HepG2 (cell line): Measurements from ENCODE around the gene CLDN5. TPM values are rescaled to one million over a fixed set of nuclear protein-coding genes. Genes with fewer than 3 reads are reported as not detected.

Source experiments
- ATM ChIP-seq: fragments of 450-650 bp; IDR thresholded peaks from 2 replicates; pipeline ENCODE4 v1.7.1; 2017; ENCODE audit warnings: mild to moderate bottlenecking, borderline replicate concordance
- CBX5 ChIP-seq: sonication (generic); formaldehyde crosslinking; IDR thresholded peaks from 2 replicates; pipeline ENCODE4 v1.4.0; 2020; ENCODE audit warnings: missing genetic modification reagents, borderline replicate concordance
- HNF4G ChIP-seq, 2 experiments: sonication (generic) in 1 of 2; formaldehyde crosslinking in 1 of 2; IDR thresholded peaks; 2 replicates each; pipeline versions ENCODE4 v1.4.0 to v1.6.1; 2011 to 2020; ENCODE audit warnings: borderline replicate concordance in 2 of 2, low read depth in 2 of 2, mild to moderate bottlenecking in 2 of 2, low read length in 1 of 2, missing genetic modification reagents in 1 of 2, moderate library complexity in 1 of 2
- NFIC ChIP-seq: IDR thresholded peaks from 2 replicates; pipeline ENCODE4 v1.6.1; 2012; ENCODE audit warnings: mild to moderate bottlenecking, low read length, inconsistent platforms
- NFKBIZ ChIP-seq: IDR thresholded peaks from 2 replicates; pipeline ENCODE4 v1.6.1; 2018; ENCODE audit warnings: missing genetic modification reagents, missing compliant biosample characterization
- RBM22 ChIP-seq: fragments of 200-400 bp; formaldehyde crosslinking; optimal IDR thresholded peaks from 2 replicates; pipeline ENCODE3; 2017; ENCODE audit warnings: mild to moderate bottlenecking, low read length, moderate library complexity
- REL ChIP-seq: sonication (generic); formaldehyde crosslinking; conservative IDR thresholded peaks from 2 replicates; pipeline ENCODE4 v1.8.0; 2022; ENCODE audit warnings: mild to moderate bottlenecking, missing genetic modification reagents, moderate library complexity
- SAFB2 ChIP-seq: sonication (generic); formaldehyde crosslinking; IDR thresholded peaks from 2 replicates; pipeline ENCODE4 v1.5.1; 2020; ENCODE audit warnings: missing genetic modification reagents, low read depth, mild to moderate bottlenecking, borderline replicate concordance
- SALL1 ChIP-seq: sonication (generic); formaldehyde crosslinking; IDR thresholded peaks from 2 replicates; pipeline ENCODE4 v1.8.0; 2022; ENCODE audit warnings: mild to moderate bottlenecking, missing genetic modification reagents
- SATB2 ChIP-seq: sonication (generic); formaldehyde crosslinking; IDR thresholded peaks from 2 replicates; pipeline ENCODE4 v1.5.0; 2020; ENCODE audit warnings: missing genetic modification reagents
- SSRP1 ChIP-seq: IDR thresholded peaks from 2 replicates; pipeline ENCODE4 v1.6.1; 2016; ENCODE audit warnings: control low read depth
- TBX2 ChIP-seq: sonication (generic); formaldehyde crosslinking; IDR thresholded peaks from 2 replicates; pipeline ENCODE4 v1.5.0; 2020; ENCODE audit warnings: missing genetic modification reagents, mild to moderate bottlenecking, borderline replicate concordance
- ZBTB7A ChIP-seq: sonication (generic); formaldehyde crosslinking; IDR thresholded peaks from 2 replicates; pipeline ENCODE4 v1.8.0; 2022; ENCODE audit warnings: mild to moderate bottlenecking, missing genetic modification reagents
- ZFP37 ChIP-seq: sonication (generic); formaldehyde crosslinking; IDR thresholded peaks from 2 replicates; pipeline ENCODE4 v1.4.0; 2020; ENCODE audit warnings: missing genetic modification reagents, borderline replicate concordance
- ZFP90 ChIP-seq: sonication (generic); formaldehyde crosslinking; IDR thresholded peaks from 2 replicates; pipeline ENCODE4 v1.8.0; 2022; ENCODE audit warnings: missing genetic modification reagents, mild to moderate bottlenecking, inconsistent platforms, borderline replicate concordance
- ZNF121 ChIP-seq: sonication (generic); formaldehyde crosslinking; IDR thresholded peaks from 2 replicates; pipeline ENCODE4 v1.5.0; 2020; ENCODE audit warnings: mild to moderate bottlenecking, missing genetic modification reagents
- ZNF253 ChIP-seq: sonication (generic); formaldehyde crosslinking; IDR thresholded peaks from 2 replicates; pipeline ENCODE4 v1.8.0; 2022; ENCODE audit warnings: mild to moderate bottlenecking, missing genetic modification reagents, borderline replicate concordance
- ZNF337 ChIP-seq: sonication (generic); formaldehyde crosslinking; IDR thresholded peaks from 2 replicates; pipeline ENCODE4 v1.5.1; 2020; ENCODE audit warnings: missing genetic modification reagents, low read depth, mild to moderate bottlenecking, borderline replicate concordance
- ZNF7 ChIP-seq: IDR thresholded peaks from 2 replicates; pipeline ENCODE4 v1.6.1; 2016; ENCODE audit warnings: missing biosample characterization, missing genetic modification reagents
- ZSCAN31 ChIP-seq: sonication (generic); formaldehyde crosslinking; IDR thresholded peaks from 2 replicates; pipeline ENCODE4 v1.5.0; 2020; ENCODE audit warnings: low read depth, mild to moderate bottlenecking, missing genetic modification reagents
- polyA plus RNA-seq, 8 experiments: library from polyadenylated mRNA; depleted of rRNA in 3 of 8; stranded (reverse) in 7 of 8; unstranded in 1 of 8; fragments of >200 nt; fragmentation: Illumina TruSeq in 4 of 8; extraction: Trizol in 4 of 8; gene quantifications; 2 replicates each; pipeline versions ENCODE4 v1.2.1 to v1.2.3, GENCODE V29; 2011 to 2016; ENCODE audit warnings: low read depth in 4 of 8, missing spikeins in 1 of 8, mixed read lengths in 1 of 8; ENCODE audit not compliant: insufficient read depth in 1 of 8
- total RNA-seq, 5 experiments: library from RNA; depleted of rRNA; stranded (reverse); fragments of >200 nt; fragmentation: Illumina TruSeq; extraction: Trizol; gene quantifications; 2 replicates each; pipeline ENCODE4 v1.2.3, GENCODE V29; 2016; ENCODE audit warnings: low read depth in 1 of 5
- TF ChIP-seq, protein P1 (sequence below): sonication (generic); formaldehyde crosslinking; IDR thresholded peaks from 2 replicates; pipeline ENCODE4 v1.4.0; 2020; ENCODE audit warnings: mild to moderate bottlenecking, missing genetic modification reagents, borderline replicate concordance
- TF ChIP-seq, protein P2 (sequence below): sonication (generic); formaldehyde crosslinking; IDR thresholded peaks from 2 replicates; pipeline ENCODE4 v1.5.0; 2020; ENCODE audit warnings: mild to moderate bottlenecking, low read depth, missing genetic modification reagents, borderline replicate concordance
- TF ChIP-seq, protein P3 (sequence below): sonication (generic); formaldehyde crosslinking; IDR thresholded peaks from 2 replicates; pipeline ENCODE4 v1.4.0; 2020; ENCODE audit warnings: mild to moderate bottlenecking, missing genetic modification reagents
- TF ChIP-seq, protein P4 (sequence below): sonication (generic); formaldehyde crosslinking; IDR thresholded peaks from 2 replicates; pipeline ENCODE4 v1.9.0; 2022; ENCODE audit warnings: missing genetic modification reagents, mild to moderate bottlenecking, borderline replicate concordance
- TF ChIP-seq, protein P5 (sequence below): sonication (generic); formaldehyde crosslinking; IDR thresholded peaks from 2 replicates; pipeline ENCODE4 v1.8.1; 2023; ENCODE audit warnings: missing genetic modification reagents, mild to moderate bottlenecking, borderline replicate concordance
- TF ChIP-seq, protein P6 (sequence below): sonication (generic); formaldehyde crosslinking; IDR thresholded peaks from 2 replicates; pipeline ENCODE4 v1.8.1; 2023; ENCODE audit warnings: mild to moderate bottlenecking, moderate library complexity, missing genetic modification reagents

CLDN5 gene
- total and polyA plus RNA-seq, 2 of the 13 experiments (the other 11 are each of a cell fraction or from before 2014, with no cell fraction given) = not detected

DNA sequence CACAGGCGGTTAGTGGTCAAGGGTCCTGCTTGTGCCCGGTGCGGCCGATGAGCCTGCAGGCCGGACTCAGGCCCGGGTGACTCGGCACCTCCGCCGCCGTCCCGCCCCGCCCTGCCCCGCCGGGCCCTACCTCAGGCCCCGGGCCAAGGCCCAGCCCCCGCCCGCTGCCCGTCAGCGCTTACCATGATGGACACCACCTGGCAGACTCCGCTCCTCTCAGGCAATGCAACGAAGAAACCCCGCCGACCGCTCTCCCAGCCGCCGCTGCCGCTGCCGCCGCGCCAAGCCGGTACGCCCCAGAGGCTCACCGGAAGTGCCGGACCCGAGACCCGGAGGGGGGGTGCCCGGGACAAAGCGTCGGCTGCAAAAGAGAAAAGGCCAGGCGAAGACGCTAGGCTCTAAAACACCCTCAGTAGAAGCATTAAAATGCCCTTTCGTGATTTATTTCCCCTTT is 45.3 kb downstream of the CLDN5 start, which contains the start of gene UFD1 (continued):
- TF ChIP-seq, protein P1, sequence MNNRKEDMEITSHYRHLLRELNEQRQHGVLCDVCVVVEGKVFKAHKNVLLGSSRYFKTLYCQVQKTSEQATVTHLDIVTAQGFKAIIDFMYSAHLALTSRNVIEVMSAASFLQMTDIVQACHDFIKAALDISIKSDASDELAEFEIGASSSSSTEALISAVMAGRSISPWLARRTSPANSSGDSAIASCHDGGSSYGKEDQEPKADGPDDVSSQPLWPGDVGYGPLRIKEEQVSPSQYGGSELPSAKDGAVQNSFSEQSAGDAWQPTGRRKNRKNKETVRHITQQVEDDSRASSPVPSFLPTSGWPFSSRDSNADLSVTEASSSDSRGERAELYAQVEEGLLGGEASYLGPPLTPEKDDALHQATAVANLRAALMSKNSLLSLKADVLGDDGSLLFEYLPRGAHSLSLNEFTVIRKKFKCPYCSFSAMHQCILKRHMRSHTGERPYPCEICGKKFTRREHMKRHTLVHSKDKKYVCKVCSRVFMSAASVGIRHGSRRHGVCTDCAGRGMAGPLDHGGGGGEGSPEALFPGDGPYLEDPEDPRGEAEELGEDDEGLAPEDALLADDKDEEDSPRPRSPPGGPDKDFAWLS (CRISPR knock-in tag) = no peak
- no peak for TF ChIP-seq SALL1
- TF ChIP-seq ZNF253 (CRISPR knock-in tag) = no peak
- TF ChIP-seq NFKBIZ (CRISPR knock-in tag) = no peak
- TF ChIP-seq ZNF7 (CRISPR knock-in tag) = no peak
- no peak for TF ChIP-seq SAFB2 (CRISPR knock-in tag)
- TF ChIP-seq CBX5 (CRISPR knock-in tag) = no peak
- TF ChIP-seq, protein P2, sequence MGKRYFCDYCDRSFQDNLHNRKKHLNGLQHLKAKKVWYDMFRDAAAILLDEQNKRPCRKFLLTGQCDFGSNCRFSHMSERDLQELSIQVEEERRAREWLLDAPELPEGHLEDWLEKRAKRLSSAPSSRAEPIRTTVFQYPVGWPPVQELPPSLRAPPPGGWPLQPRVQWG (CRISPR knock-in tag) = no peak
- TF ChIP-seq, protein P3, sequence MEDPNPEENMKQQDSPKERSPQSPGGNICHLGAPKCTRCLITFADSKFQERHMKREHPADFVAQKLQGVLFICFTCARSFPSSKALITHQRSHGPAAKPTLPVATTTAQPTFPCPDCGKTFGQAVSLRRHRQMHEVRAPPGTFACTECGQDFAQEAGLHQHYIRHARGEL (CRISPR knock-in tag) = no peak
- TF ChIP-seq, protein P4, sequence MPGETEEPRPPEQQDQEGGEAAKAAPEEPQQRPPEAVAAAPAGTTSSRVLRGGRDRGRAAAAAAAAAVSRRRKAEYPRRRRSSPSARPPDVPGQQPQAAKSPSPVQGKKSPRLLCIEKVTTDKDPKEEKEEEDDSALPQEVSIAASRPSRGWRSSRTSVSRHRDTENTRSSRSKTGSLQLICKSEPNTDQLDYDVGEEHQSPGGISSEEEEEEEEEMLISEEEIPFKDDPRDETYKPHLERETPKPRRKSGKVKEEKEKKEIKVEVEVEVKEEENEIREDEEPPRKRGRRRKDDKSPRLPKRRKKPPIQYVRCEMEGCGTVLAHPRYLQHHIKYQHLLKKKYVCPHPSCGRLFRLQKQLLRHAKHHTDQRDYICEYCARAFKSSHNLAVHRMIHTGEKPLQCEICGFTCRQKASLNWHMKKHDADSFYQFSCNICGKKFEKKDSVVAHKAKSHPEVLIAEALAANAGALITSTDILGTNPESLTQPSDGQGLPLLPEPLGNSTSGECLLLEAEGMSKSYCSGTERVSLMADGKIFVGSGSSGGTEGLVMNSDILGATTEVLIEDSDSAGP (CRISPR knock-in tag) = peak; percentile 14; the same call in 1 of the 2 replicates
- TF ChIP-seq NFIC = no peak
- no peak; the same call in 1 of the 2 replicates for TF ChIP-seq TBX2 (CRISPR knock-in tag)
- peak; percentile 42; the same call in 1 of the 2 replicates for TF ChIP-seq SATB2
- 0 out of 2 replicates have a peak, but pooled peaks have one; percentile 17 for TF ChIP-seq ZNF121 (CRISPR knock-in tag)
- no peak for TF ChIP-seq RBM22
- TF ChIP-seq ZNF337 = no peak
- TF ChIP-seq REL (CRISPR knock-in tag) = no peak
- TF ChIP-seq ZFP90 (CRISPR knock-in tag) = no peak
- TF ChIP-seq HNF4G (IDR thresholded peaks at IDR 0.05; ENCODE audit: borderline replicate concordance, low read depth, low read length) = no peak
- no peak for TF ChIP-seq HNF4G (CRISPR knock-in tag; IDR thresholded peaks at IDR 0.05; ENCODE audit: borderline replicate concordance, low read depth)
- TF ChIP-seq, protein P5, sequence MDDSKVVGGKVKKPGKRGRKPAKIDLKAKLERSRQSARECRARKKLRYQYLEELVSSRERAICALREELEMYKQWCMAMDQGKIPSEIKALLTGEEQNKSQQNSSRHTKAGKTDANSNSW = no peak
- no peak for TF ChIP-seq ZFP37 (CRISPR knock-in tag)
- TF ChIP-seq, protein P6, sequence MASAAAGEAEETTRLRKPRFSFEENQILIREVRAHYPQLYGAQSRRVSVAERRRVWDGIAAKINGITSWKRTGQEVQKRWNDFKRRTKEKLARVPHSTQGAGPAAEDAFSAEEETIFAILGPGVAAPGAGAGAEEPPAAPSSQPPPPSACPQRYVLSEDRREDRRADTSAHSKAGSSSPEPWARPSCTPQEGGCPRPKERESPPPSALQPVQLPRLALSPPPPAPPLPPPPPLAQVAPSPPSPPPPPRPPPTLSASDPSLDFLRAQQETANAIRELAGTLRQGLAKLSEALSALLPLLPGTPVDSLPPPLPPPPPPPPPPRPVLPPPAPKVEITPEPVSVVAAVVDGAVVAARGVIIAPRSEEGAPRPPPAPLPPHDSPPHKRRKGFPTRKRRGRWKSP (CRISPR knock-in tag) = no peak
- no peak for TF ChIP-seq ZBTB7A (CRISPR knock-in tag)
- TF ChIP-seq SSRP1 (CRISPR knock-in tag) = no peak
- TF ChIP-seq ZSCAN31 (CRISPR knock-in tag) = 0 out of 2 replicates have a peak, but pooled peaks have one; percentile 20
- TF ChIP-seq ATM = no peak
